K562 treated with DMSO at 1 percent for 12 hours (cell line): ENCODE data around the gene GYPE. TPM values are rescaled to one million over a fixed set of nuclear protein-coding genes. Genes with fewer than 3 reads are reported as not detected.

Source experiments
- total RNA-seq: library from RNA; unstranded; fragments of 300-600 nt; gene quantifications from 2 replicates; pipeline ENCODE4 v1.2.3, GENCODE V29; 2022; ENCODE audit not compliant: insufficient read depth

Gene GYPE
- 8.0 and 11.9 TPM in 2 replicates for total RNA-seq

GRCh38 chr4:143905440-143905839, at the start of gene GYPE:
Gene GYPE (minus strand): TSS chr4:143905559. CDS start chr4:143905507, 52 bp downstream.

Other genes starting within 250 kb of the GYPE start
- gene FREM3, start 204.9 kb downstream of the GYPE start, total RNA-seq = not detected in 2 replicates
- 23.0 and 26.7 TPM in 2 replicates for gene GYPB, start 113.8 kb upstream of the GYPE start, total RNA-seq
- 7.0 and 19.9 TPM in 2 replicates for gene GYPA, start 235.2 kb upstream of the GYPE start, total RNA-seq